ENCODE results near the gene MAPKAPK2. TPM values are rescaled to one million over a fixed set of nuclear protein-coding genes. Genes with fewer than 3 reads are reported as not detected.

The MAPKAPK2 gene
- total RNA-seq, 1 donor from 2014 or later: 35.3 TPM

GRCh38 chr1:206709322-206709721, 24.6 kb downstream of the MAPKAPK2 start:
- no peaks in the 10 kb centered on the region for H3K27me3 ChIP-seq
- no peak for DNase-seq (ENCODE audit: low spot score in 2 of 2)
- H3K27ac ChIP-seq: no peak overlapping the region
- H3K36me3 ChIP-seq: no peaks in the 10 kb centered on the region
- intact Hi-C loops (cut with DNase I): no loop called here
- no peak overlapping the region for H3K4me3 ChIP-seq
- TF ChIP-seq CTCF (IDR thresholded peaks at IDR 0.05): no peak
- H3K9me3 ChIP-seq: no peaks in the 10 kb centered on the region
- H3K4me1 ChIP-seq: peaks cover 25 to 54% of the 10 kb centered on the region in 2 donors

GRCh38 chr1:206709772-206710459, 25.2 kb downstream of the MAPKAPK2 start:
- Histone ChIP-seq H3K27me3 (no peaks in the 10 kb centered on the region), H3K36me3 (no peaks in the 10 kb centered on the region), H3K4me3 (no peak overlapping the region), H3K9me3 (no peaks in the 10 kb centered on the region), H3K4me1 (peaks cover 25 to 60% of the 10 kb centered on the region in 2 donors), H3K27ac (no peak overlapping the region)
- intact Hi-C loops (cut with DNase I): no loop called here
- no peak for TF ChIP-seq CTCF (IDR thresholded peaks at IDR 0.05)
- no peak for DNase-seq (ENCODE audit: low spot score in 2 of 2)

GRCh38 chr1:206710460-206710823, 25.7 kb downstream of the MAPKAPK2 start:
- intact Hi-C loops (cut with DNase I): no loop called here
- no peak for DNase-seq (ENCODE audit: low spot score in 2 of 2)
- H3K9me3 ChIP-seq: no peaks in the 10 kb centered on the region
- peaks cover 25 to 60% of the 10 kb centered on the region in 2 donors for H3K4me1 ChIP-seq
- H3K27ac ChIP-seq: no peak overlapping the region
- H3K27me3 ChIP-seq: no peaks in the 10 kb centered on the region
- H3K36me3 ChIP-seq: no peaks in the 10 kb centered on the region
- no peak for TF ChIP-seq CTCF (IDR thresholded peaks at IDR 0.05)
- H3K4me3 ChIP-seq: no peak overlapping the region

- no peak for TF ChIP-seq CTCF (IDR thresholded peaks at IDR 0.05)
- intact Hi-C loops (cut with DNase I): no loop called here
- no peak overlapping the region for H3K27ac ChIP-seq
Measured at GRCh38 chr1:206713070-206713469, 28.4 kb downstream of the MAPKAPK2 start.

GRCh38 chr1:206713910-206714312, 29.2 kb downstream of the MAPKAPK2 start:
- H3K27me3 ChIP-seq: no peaks in the 10 kb centered on the region
- intact Hi-C loops (cut with DNase I): no loop called here
- H3K27ac ChIP-seq: no peak overlapping the region
- no peak for TF ChIP-seq CTCF (IDR thresholded peaks at IDR 0.05)
- H3K9me3 ChIP-seq: no peaks in the 10 kb centered on the region
- DNase-seq (ENCODE audit: low spot score in 2 of 2): no peak
- no peak overlapping the region for H3K4me3 ChIP-seq
- H3K36me3 ChIP-seq: no peaks in the 10 kb centered on the region
- H3K4me1 ChIP-seq: peaks cover 4 to 36% of the 10 kb centered on the region in 2 donors

More at GRCh38 chr1:206713070-206713469, 28.4 kb downstream of the MAPKAPK2 start:
- Histone ChIP-seq H3K4me1 (peaks cover 5 to 37% of the 10 kb centered on the region in 2 donors), H3K27me3 (no peaks in the 10 kb centered on the region), H3K9me3 (no peaks in the 10 kb centered on the region), H3K36me3 (no peaks in the 10 kb centered on the region), H3K4me3 (no peak overlapping the region)
- no peak for DNase-seq (ENCODE audit: low spot score in 2 of 2)
